Transverse colon (tissue), 4 donors: ENCODE measurements around the gene HES3. TPM values are rescaled to one million over a fixed set of nuclear protein-coding genes. Genes with fewer than 3 reads are reported as not detected.

Experiments
- DNase-seq: peaks from one replicate; pipeline ENCODE4 v3.0.0-alpha.2; 2019
- H3K27ac ChIP-seq, 4 donors: fragments of 200-600 bp; sonication (generic); 2 replicates each; pipeline ENCODE4 v1.5.1; 2016 to 2018; ENCODE audit warnings: inconsistent platforms in 4 of 4
- H3K27me3 ChIP-seq: fragments of 200-600 bp; sonication (generic); 2 replicates; pipeline ENCODE4 v1.5.1; 2017; ENCODE audit warnings: inconsistent platforms
- H3K36me3 ChIP-seq, 4 donors: fragments of 200-600 bp; sonication (generic); 2 replicates each; pipeline ENCODE4 v1.5.1; 2017 to 2019; ENCODE audit warnings: inconsistent platforms in 4 of 4
- H3K4me1 ChIP-seq, 4 donors: fragments of 200-600 bp; sonication (generic); 2 replicates each; pipeline ENCODE4 v1.5.1; 2017 to 2020; ENCODE audit warnings: inconsistent platforms in 4 of 4
- H3K4me3 ChIP-seq, 4 donors: fragments of 200-600 bp; sonication (generic); 1 replicate in 1 of 4; 2 replicates in 3 of 4; pipeline versions ENCODE4 v1.5.1 to v1.6.1; 2017 to 2019; ENCODE audit warnings: inconsistent platforms in 4 of 4
- H3K9me3 ChIP-seq, 2 donors: fragments of 200-600 bp; sonication (generic); 2 replicates each; pipeline ENCODE4 v1.5.1; 2017 to 2019; ENCODE audit warnings: inconsistent platforms in 2 of 2
- EP300 ChIP-seq: sonication (generic); formaldehyde crosslinking; IDR thresholded peaks from one replicate; pipeline ENCODE4 v1.6.1; 2017; ENCODE audit warnings: antibody characterized with exemption, low read depth
- POLR2A ChIP-seq: fragments of 450-650 bp; IDR thresholded peaks from one replicate; pipeline ENCODE4 v1.6.1; 2016; ENCODE audit warnings: antibody characterized with exemption, mild to moderate bottlenecking, moderate library complexity
- POLR2AphosphoS5 ChIP-seq, 3 donors: sonication (generic); formaldehyde crosslinking; IDR thresholded peaks; one replicate each; pipeline ENCODE4 v1.6.1; 2016; ENCODE audit warnings: antibody characterized with exemption in 3 of 3
- WGBS, 2 donors: methylation state at CpG; one replicate each; pipeline ENCODE4 v1.1.5; 2018; ENCODE audit warnings: low coverage in 1 of 2; 5-methylcytosine and 5-hydroxymethylcytosine counted together
- in situ Hi-C, 4 donors: fragments of 200-750 bp; cut with MboI; loops; one replicate each; pipeline versions ENCODE4 v1.15.0 to v1.15.1; 2017; ENCODE audit warnings: low sequenced_read_pairs in 3 of 4, low pct_ligation_motif_present in 1 of 4, low pct_unique_long_range_greater_than_20kb in 1 of 4
- intact Hi-C: fragments of 100-400 bp; cut with DNase I; formaldehyde crosslinking; loops from one replicate; pipeline ENCODE4 v1.15.1; 2023; ENCODE audit warnings: low total_unique reads
- total RNA-seq, 4 donors: library from RNA; depleted of rRNA; stranded (reverse); fragments of >200 nt; gene quantifications; one replicate each; pipeline ENCODE4 v1.1.0, GENCODE V29; 2016
- TF ChIP-seq, protein P1 (sequence below), 5 experiments: fragments of 200-600 bp in 3 of 5; fragments of 450-650 bp in 2 of 5; sonication (generic) in 3 of 5; IDR thresholded peaks; 1 replicate in 2 of 5; 2 replicates in 3 of 5; pipeline ENCODE4 v1.5.1; 2016 to 2017; ENCODE audit warnings: antibody characterized with exemption in 5 of 5, inconsistent platforms in 3 of 5, mild to moderate bottlenecking in 2 of 5, moderate library complexity in 1 of 5

HES3 gene
- total RNA-seq, 4 donors from 2014 or later = not detected

GRCh38 chr1:6224718-6225117, 19.3 kb upstream of the HES3 start:
- in situ Hi-C loops = loop anchor here in 1 of 4 donors (25.0 kb wide), 1 partner anchor 188 kb away; the partner anchor contains the start of genes ESPN and HES2
- H3K9me3 ChIP-seq = no peaks in the 10 kb centered on the region
- H3K4me3 ChIP-seq = no peak overlapping the region
- no peaks in the 10 kb centered on the region for H3K27me3 ChIP-seq
- no peak overlapping the region for H3K27ac ChIP-seq
- intact Hi-C loops = no loop called here
- no peak for DNase-seq
- TF ChIP-seq, protein P1, sequence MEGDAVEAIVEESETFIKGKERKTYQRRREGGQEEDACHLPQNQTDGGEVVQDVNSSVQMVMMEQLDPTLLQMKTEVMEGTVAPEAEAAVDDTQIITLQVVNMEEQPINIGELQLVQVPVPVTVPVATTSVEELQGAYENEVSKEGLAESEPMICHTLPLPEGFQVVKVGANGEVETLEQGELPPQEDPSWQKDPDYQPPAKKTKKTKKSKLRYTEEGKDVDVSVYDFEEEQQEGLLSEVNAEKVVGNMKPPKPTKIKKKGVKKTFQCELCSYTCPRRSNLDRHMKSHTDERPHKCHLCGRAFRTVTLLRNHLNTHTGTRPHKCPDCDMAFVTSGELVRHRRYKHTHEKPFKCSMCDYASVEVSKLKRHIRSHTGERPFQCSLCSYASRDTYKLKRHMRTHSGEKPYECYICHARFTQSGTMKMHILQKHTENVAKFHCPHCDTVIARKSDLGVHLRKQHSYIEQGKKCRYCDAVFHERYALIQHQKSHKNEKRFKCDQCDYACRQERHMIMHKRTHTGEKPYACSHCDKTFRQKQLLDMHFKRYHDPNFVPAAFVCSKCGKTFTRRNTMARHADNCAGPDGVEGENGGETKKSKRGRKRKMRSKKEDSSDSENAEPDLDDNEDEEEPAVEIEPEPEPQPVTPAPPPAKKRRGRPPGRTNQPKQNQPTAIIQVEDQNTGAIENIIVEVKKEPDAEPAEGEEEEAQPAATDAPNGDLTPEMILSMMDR (IDR thresholded peaks at IDR 0.05) = no peak
- TF ChIP-seq POLR2A (no peak), EP300 (no peak), POLR2AphosphoS5 (IDR thresholded peaks at IDR 0.05) (no peak)
- H3K36me3 ChIP-seq = peaks cover 0 to 28% (median 14%) of the 10 kb centered on the region in 4 donors
- peaks cover 0 to 5% (median 0%) of the 10 kb centered on the region in 4 donors for H3K4me1 ChIP-seq
- WGBS, 2 donors = 89% methylated on average over 15 of the region's 15 CpGs; no CpG with 5 or more reads in 1 of the 2 donors

DNA sequence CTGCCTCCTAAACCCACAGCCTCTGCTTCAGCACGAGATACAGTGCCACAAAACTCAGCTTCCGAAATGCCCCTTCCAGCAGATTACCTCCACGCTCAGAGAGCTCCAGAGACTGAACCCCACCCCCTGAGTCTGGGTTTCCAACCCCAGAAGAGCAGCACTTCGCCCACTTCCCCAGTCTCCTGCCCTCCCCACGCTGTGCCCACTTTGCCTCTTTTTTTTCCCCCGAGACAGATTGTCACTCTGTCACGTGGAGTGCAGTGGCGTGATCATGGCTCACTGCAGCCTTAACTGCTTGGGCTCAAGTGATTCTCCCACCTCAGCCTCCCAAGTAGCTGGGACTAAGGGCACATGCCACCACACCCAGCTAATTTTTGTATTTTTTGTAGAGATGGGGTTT, 18.3 kb upstream of the HES3 start:
- no peak overlapping the region for H3K27ac ChIP-seq
- peaks cover 0 to 36% (median 17%) of the 10 kb centered on the region in 4 donors for H3K36me3 ChIP-seq
- no peak for TF ChIP-seq POLR2AphosphoS5 (IDR thresholded peaks at IDR 0.05)
- TF ChIP-seq POLR2A = no peak
- no peak for TF ChIP-seq EP300
- TF ChIP-seq, protein P1 (IDR thresholded peaks at IDR 0.05) = no peak
- no peak overlapping the region for H3K4me3 ChIP-seq
- peaks cover 0 to 5% (median 0%) of the 10 kb centered on the region in 4 donors for H3K4me1 ChIP-seq
- intact Hi-C loops (no loop called here), in situ Hi-C loops (loop anchor here in 1 of 4 donors (25.0 kb wide), 1 partner anchor 187 kb away; the partner anchor contains the start of genes ESPN and HES2)
- no peak for DNase-seq
- no peaks in the 10 kb centered on the region for H3K27me3 ChIP-seq
- no peaks in the 10 kb centered on the region for H3K9me3 ChIP-seq
- whole genome bisulfite sequencing, 2 donors = 94% methylated on average over 8 of the region's 8 CpGs; no CpG with 5 or more reads in 1 of the 2 donors

- no peak for DNase-seq
- intact Hi-C loops = no loop called here
- Histone ChIP-seq H3K4me3 (no peak overlapping the region), H3K27ac (no peak overlapping the region), H3K27me3 (peaks cover under 1% of the 10 kb centered on the region), H3K4me1 (peaks cover 8 to 16% (median 12%) of the 10 kb centered on the region in 4 donors), H3K36me3 (peaks cover 0 to 30% (median 9%) of the 10 kb centered on the region in 4 donors), H3K9me3 (no peaks in the 10 kb centered on the region)
- TF ChIP-seq POLR2AphosphoS5 (IDR thresholded peaks at IDR 0.05) = no peak
- TF ChIP-seq POLR2A = no peak
- TF ChIP-seq, protein P1 (IDR thresholded peaks at IDR 0.05) = no peak
- TF ChIP-seq EP300 = no peak
- in situ Hi-C loops = loop anchor here in 1 of 4 donors (25.0 kb wide), 1 partner anchor 179 kb away; the partner anchor contains the start of genes ESPN and HES2
- WGBS, 2 donors = 43 to 67% methylated on average over 1 of the region's 1 CpG
These were observed 10.6 kb upstream of the HES3 start for GRCh38 chr1:6233376-6233775.

GRCh38 chr1:6234502-6235295, 9.3 kb upstream of the HES3 start:
- Histone ChIP-seq H3K27me3 (peaks cover 13% of the 10 kb centered on the region), H3K27ac (peak overlapping the region; percentile 71 to 87 (median 83)), H3K4me3 (peak overlapping the region; percentile 63 to 95 (median 76)), H3K36me3 (peaks cover 0 to 30% (median 9%) of the 10 kb centered on the region in 4 donors), H3K4me1 (peaks cover 8 to 16% (median 12%) of the 10 kb centered on the region in 4 donors), H3K9me3 (no peaks in the 10 kb centered on the region)
- TF ChIP-seq POLR2A = no peak
- in situ Hi-C loops = loop anchor here in 1 of 4 donors (25.0 kb wide), 1 partner anchor 178 kb away; the partner anchor contains the start of genes ESPN and HES2
- WGBS, 2 donors = 53 to 71% methylated on average over 8 to 20 of the region's 20 CpGs
- intact Hi-C loops = no loop called here
- no peak for DNase-seq
